Endothelial cell (in vitro differentiated cells): ENCODE measurements around the gene ATXN10. TPM values are rescaled to one million over a fixed set of nuclear protein-coding genes. Genes with fewer than 3 reads are reported as not detected.

Experiments
- DNase-seq: peaks from one replicate; pipeline ENCODE4 v3.0.0; 2021; ENCODE audit warnings: low spot score
- H3K27ac Mint-ChIP-seq: one replicate; pipeline ENCODE4 v1.8.0; 2021; ENCODE audit warnings: mixed read lengths, inconsistent platforms; ENCODE audit not compliant: unreplicated experiment
- H3K27me3 Mint-ChIP-seq: one replicate; pipeline ENCODE4 v1.8.0; 2021; ENCODE audit warnings: mild to moderate bottlenecking, moderate library complexity, mixed read lengths, inconsistent platforms; ENCODE audit not compliant: unreplicated experiment
- H3K36me3 Mint-ChIP-seq: one replicate; pipeline ENCODE4 v1.8.0; 2021; ENCODE audit warnings: mild to moderate bottlenecking, low read depth, mixed read lengths, inconsistent platforms; ENCODE audit not compliant: unreplicated experiment
- H3K4me1 Mint-ChIP-seq: one replicate; pipeline ENCODE4 v1.8.0; 2021; ENCODE audit warnings: mild to moderate bottlenecking, mixed read lengths, inconsistent platforms; ENCODE audit not compliant: unreplicated experiment
- H3K4me3 Mint-ChIP-seq: one replicate; pipeline ENCODE4 v1.8.0; 2021; ENCODE audit warnings: mild to moderate bottlenecking, mixed read lengths, inconsistent platforms; ENCODE audit not compliant: unreplicated experiment
- H3K9me3 Mint-ChIP-seq: one replicate; pipeline ENCODE4 v1.8.0; 2021; ENCODE audit warnings: mixed read lengths, inconsistent platforms; ENCODE audit not compliant: unreplicated experiment
- total RNA-seq: library from RNA; stranded (reverse); fragmentation: NEBNext Ultra II Directional; extraction: Animal tissue kit (Norgen Biotek cat#: 25700); gene quantifications from one replicate; pipeline ENCODE4 v1.2.1, GENCODE V29; 2021; ENCODE audit not compliant: unreplicated experiment
- TF ChIP-seq, protein P1 (sequence below): fragments of 200-600 bp; sonication (generic); IDR thresholded peaks from one replicate; pipeline ENCODE4 v1.5.0; 2021; ENCODE audit warnings: antibody characterized with exemption; ENCODE audit not compliant: unreplicated experiment

Gene ATXN10
- total RNA-seq, 1 donor from 2014 or later: 152 TPM

- Mint-ChIP-seq H3K36me3 (no peaks in the 10 kb centered on the region), H3K4me1 (peaks cover 18% of the 10 kb centered on the region), H3K9me3 (no peaks in the 10 kb centered on the region), H3K4me3 (peak overlapping the region; percentile 92), H3K27me3 (no peaks in the 10 kb centered on the region), H3K27ac (peak overlapping the region; percentile 15)
- TF ChIP-seq, protein P1, sequence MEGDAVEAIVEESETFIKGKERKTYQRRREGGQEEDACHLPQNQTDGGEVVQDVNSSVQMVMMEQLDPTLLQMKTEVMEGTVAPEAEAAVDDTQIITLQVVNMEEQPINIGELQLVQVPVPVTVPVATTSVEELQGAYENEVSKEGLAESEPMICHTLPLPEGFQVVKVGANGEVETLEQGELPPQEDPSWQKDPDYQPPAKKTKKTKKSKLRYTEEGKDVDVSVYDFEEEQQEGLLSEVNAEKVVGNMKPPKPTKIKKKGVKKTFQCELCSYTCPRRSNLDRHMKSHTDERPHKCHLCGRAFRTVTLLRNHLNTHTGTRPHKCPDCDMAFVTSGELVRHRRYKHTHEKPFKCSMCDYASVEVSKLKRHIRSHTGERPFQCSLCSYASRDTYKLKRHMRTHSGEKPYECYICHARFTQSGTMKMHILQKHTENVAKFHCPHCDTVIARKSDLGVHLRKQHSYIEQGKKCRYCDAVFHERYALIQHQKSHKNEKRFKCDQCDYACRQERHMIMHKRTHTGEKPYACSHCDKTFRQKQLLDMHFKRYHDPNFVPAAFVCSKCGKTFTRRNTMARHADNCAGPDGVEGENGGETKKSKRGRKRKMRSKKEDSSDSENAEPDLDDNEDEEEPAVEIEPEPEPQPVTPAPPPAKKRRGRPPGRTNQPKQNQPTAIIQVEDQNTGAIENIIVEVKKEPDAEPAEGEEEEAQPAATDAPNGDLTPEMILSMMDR: no peak
- peak; percentile 38 for DNase-seq
These were observed 452 bp upstream of the ATXN10 start for GRCh38 chr22:45670981-45671782.

GRCh38 chr22:45672564-45673481 lies 1.2 kb downstream of the ATXN10 start:
- Mint-ChIP-seq H3K4me3 (peak overlapping the region; percentile 95), H3K9me3 (no peaks in the 10 kb centered on the region), H3K27me3 (no peaks in the 10 kb centered on the region), H3K4me1 (peaks cover 18% of the 10 kb centered on the region), H3K36me3 (no peaks in the 10 kb centered on the region), H3K27ac (peak overlapping the region; percentile 61)
- no peak for DNase-seq
- TF ChIP-seq, protein P1: no peak

DNA sequence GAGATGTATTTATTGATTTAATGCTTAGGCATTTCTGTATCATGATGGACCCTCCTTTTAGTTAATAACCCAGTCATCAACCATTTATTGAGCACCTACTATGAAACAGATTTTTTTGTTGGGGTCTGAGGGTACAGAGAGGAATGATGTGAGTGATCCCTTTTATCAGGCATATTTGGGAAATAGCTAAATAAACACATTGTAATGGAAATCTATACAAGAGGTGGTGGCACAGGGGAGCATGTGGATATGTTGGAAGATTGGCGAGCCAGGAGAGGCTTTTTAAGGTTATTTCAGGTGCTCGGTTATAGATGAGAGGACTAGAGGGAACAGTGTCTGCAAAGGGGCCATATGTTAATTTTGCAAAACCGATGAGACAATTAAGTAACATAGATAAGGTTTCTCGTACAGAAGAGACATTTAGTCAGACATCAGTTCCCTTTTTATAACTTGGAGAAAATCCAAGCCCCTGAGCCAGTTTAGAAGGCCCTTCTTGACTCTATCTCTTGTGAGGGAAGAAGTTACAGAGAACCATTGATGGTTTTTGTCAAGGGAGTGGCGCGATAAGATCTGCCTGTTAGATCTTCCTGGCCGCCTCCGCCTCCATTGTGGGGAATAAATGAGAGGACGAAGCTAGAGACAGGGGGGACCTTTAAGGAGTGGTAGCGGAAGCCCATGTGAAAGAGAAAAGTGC lies 2.0 kb downstream of the ATXN10 start:
- H3K4me1 Mint-ChIP-seq: peaks cover 18% of the 10 kb centered on the region
- H3K4me3 Mint-ChIP-seq: peak overlapping the region; percentile 95
- H3K36me3 Mint-ChIP-seq: no peaks in the 10 kb centered on the region
- no peaks in the 10 kb centered on the region for H3K27me3 Mint-ChIP-seq
- no peak overlapping the region for H3K27ac Mint-ChIP-seq
- no peak for DNase-seq
- no peaks in the 10 kb centered on the region for H3K9me3 Mint-ChIP-seq
- TF ChIP-seq, protein P1: no peak

DNA sequence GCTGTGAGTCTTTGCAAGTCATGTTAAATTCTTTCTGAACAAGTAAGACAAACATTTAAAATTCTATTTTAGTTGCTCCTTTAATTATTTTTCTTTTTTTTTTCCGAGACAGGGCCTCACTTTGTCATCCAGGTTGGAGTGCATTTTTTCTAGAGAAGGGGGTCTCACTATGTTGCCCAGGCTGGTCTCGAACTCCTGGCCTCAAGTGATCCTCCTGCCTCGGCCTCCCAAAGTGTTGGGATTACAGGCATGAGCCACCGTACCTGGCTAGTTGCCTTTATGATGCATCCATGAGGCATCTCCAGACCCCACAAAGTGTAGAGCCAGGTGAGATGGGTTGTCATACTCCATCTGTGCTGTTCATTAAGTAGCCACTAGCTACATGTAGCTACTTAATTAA lies 4.4 kb downstream of the ATXN10 start:
- H3K36me3 Mint-ChIP-seq: no peaks in the 10 kb centered on the region
- H3K4me3 Mint-ChIP-seq: no peak overlapping the region
- no peaks in the 10 kb centered on the region for H3K9me3 Mint-ChIP-seq
- TF ChIP-seq, protein P1: no peak
- no peak overlapping the region for H3K27ac Mint-ChIP-seq
- H3K4me1 Mint-ChIP-seq: peaks cover 18% of the 10 kb centered on the region
- no peak for DNase-seq
- no peaks in the 10 kb centered on the region for H3K27me3 Mint-ChIP-seq
